ENCODE results near the gene SUN2. TPM values are rescaled to one million over a fixed set of nuclear protein-coding genes. Genes with fewer than 3 reads are reported as not detected.

SUN2 gene
- polyA plus RNA-seq, 3 donors, result 95.8 to 159 (median 97.8) TPM

- Histone ChIP-seq H3K36me3 (replicated peaks in 1 of 2; ENCODE audit: control insufficient read depth in 1 of 2, insufficient read depth in 2 of 2, low read length in 2 of 2) (peaks cover 0 to 33% of the 10 kb centered on the region in 2 donors), H3K79me2 (ENCODE audit: insufficient read depth, low read length) (peaks cover 51% of the 10 kb centered on the region), H3K4me3 (replicated peaks in 1 of 3; ENCODE audit: low read depth in 2 of 3, low read length in 3 of 3) (no peak overlapping the region), H3K4me2 (replicated peaks; ENCODE audit: extremely low read depth, low read length, poor library complexity, severe bottlenecking) (no peak overlapping the region), H2AFZ (ENCODE audit: insufficient read depth, low read depth, low read length, poor library complexity, severe bottlenecking) (no peak overlapping the region), H3K9ac (ENCODE audit: insufficient read depth, low read length, poor library complexity, severe bottlenecking) (no peak overlapping the region), H3K27me3 (ENCODE audit: control insufficient read depth in 2 of 2, insufficient read depth in 2 of 2, low read length in 2 of 2) (no peaks in the 10 kb centered on the region), H3K27ac (ENCODE audit: low read depth in 1 of 2, low read length in 2 of 2) (no peak overlapping the region), H3K4me1 (ENCODE audit: control insufficient read depth in 1 of 2, insufficient read depth in 2 of 2, low read length in 2 of 2) (peaks cover 28 to 33% of the 10 kb centered on the region in 2 donors), H3K9me3 (replicated peaks in 1 of 2; ENCODE audit: control insufficient read depth in 1 of 2, insufficient read depth in 1 of 2, low read length in 2 of 2) (no peaks in the 10 kb centered on the region), H4K20me1 (ENCODE audit: insufficient read depth, low read length) (peaks cover 16% of the 10 kb centered on the region)
- no peak overlapping the region for H3K4me3 Mint-ChIP-seq
- no peaks in the 10 kb centered on the region for H3K27me3 Mint-ChIP-seq (ENCODE audit: low read depth in 3 of 3)
- DNase-seq, result no peak
- intact Hi-C loops (cut with micrococcal nuclease), result no loop called here
- peaks cover 32% of the 10 kb centered on the region for H3K4me1 Mint-ChIP-seq
- no peaks in the 10 kb centered on the region for H3K9me3 Mint-ChIP-seq
- no CpG with 5 or more reads among the region's 2 CpGs for WGBS (ENCODE audit: insufficient coverage)
- peaks cover 31 to 34% of the 10 kb centered on the region in 2 donors for H3K36me3 Mint-ChIP-seq
- H3K27ac Mint-ChIP-seq, result peak overlapping the region in 1 of 7 donors; percentile 1
- no peak for TF ChIP-seq CTCF (IDR thresholded peaks at IDR 0.05)
Measured at GRCh38 chr22:38694049-38694448, 61.7 kb downstream of the SUN2 start.

- no peak for DNase-seq
- Histone ChIP-seq H3K4me1 (ENCODE audit: control insufficient read depth in 1 of 2, insufficient read depth in 2 of 2, low read length in 2 of 2) (no peaks in the 10 kb centered on the region), H3K27me3 (ENCODE audit: control insufficient read depth in 2 of 2, insufficient read depth in 2 of 2, low read length in 2 of 2) (no peaks in the 10 kb centered on the region), H3K36me3 (replicated peaks in 1 of 2; ENCODE audit: control insufficient read depth in 1 of 2, insufficient read depth in 2 of 2, low read length in 2 of 2) (peaks cover 37 to 77% of the 10 kb centered on the region in 2 donors), H4K20me1 (ENCODE audit: insufficient read depth, low read length) (peaks cover 4% of the 10 kb centered on the region), H3K4me2 (replicated peaks; ENCODE audit: extremely low read depth, low read length, poor library complexity, severe bottlenecking) (no peak overlapping the region), H3K27ac (ENCODE audit: low read depth in 1 of 2, low read length in 2 of 2) (no peak overlapping the region), H3K9ac (ENCODE audit: insufficient read depth, low read length, poor library complexity, severe bottlenecking) (no peak overlapping the region), H3K9me3 (replicated peaks in 1 of 2; ENCODE audit: control insufficient read depth in 1 of 2, insufficient read depth in 1 of 2, low read length in 2 of 2) (no peaks in the 10 kb centered on the region), H3K79me2 (ENCODE audit: insufficient read depth, low read length) (peaks cover 21% of the 10 kb centered on the region), H2AFZ (ENCODE audit: insufficient read depth, low read depth, low read length, poor library complexity, severe bottlenecking) (no peak overlapping the region), H3K4me3 (replicated peaks in 1 of 3; ENCODE audit: low read depth in 2 of 3, low read length in 3 of 3) (no peak overlapping the region)
- H3K4me3 Mint-ChIP-seq, result no peak overlapping the region
- TF ChIP-seq CTCF (IDR thresholded peaks at IDR 0.05), result no peak
- intact Hi-C loops (cut with micrococcal nuclease), result no loop called here
- H3K27me3 Mint-ChIP-seq (ENCODE audit: low read depth in 3 of 3), result peaks cover 0 to 2% (median 0%) of the 10 kb centered on the region in 3 donors
- no peaks in the 10 kb centered on the region for H3K9me3 Mint-ChIP-seq
- H3K36me3 Mint-ChIP-seq, result peaks cover 57 to 72% of the 10 kb centered on the region in 2 donors
- WGBS (ENCODE audit: insufficient coverage), result no CpG with 5 or more reads among the region's 1 CpG
- no peak overlapping the region for H3K27ac Mint-ChIP-seq
- no peaks in the 10 kb centered on the region for H3K4me1 Mint-ChIP-seq
Measured at GRCh38 chr22:38689651-38690050, 66.1 kb downstream of the SUN2 start.
